Activated CD8-positive, alpha-beta memory T cell treated with anti-CD3 and anti-CD28 coated beads, Interleukin-2, amount 50 U/mL, for 4 hours (primary cell): ENCODE measurements around the gene TMEM190.
"Not testable (repeated sequence)": the region's sequence is repeated elsewhere in the genome, so short reads cannot be mapped to it uniquely, and the experiment has no call there.

Experiments
- DNase-seq: peaks from one replicate; pipeline ENCODE4 v3.0.0-alpha.2; 2020

The TMEM190 gene

DNA sequence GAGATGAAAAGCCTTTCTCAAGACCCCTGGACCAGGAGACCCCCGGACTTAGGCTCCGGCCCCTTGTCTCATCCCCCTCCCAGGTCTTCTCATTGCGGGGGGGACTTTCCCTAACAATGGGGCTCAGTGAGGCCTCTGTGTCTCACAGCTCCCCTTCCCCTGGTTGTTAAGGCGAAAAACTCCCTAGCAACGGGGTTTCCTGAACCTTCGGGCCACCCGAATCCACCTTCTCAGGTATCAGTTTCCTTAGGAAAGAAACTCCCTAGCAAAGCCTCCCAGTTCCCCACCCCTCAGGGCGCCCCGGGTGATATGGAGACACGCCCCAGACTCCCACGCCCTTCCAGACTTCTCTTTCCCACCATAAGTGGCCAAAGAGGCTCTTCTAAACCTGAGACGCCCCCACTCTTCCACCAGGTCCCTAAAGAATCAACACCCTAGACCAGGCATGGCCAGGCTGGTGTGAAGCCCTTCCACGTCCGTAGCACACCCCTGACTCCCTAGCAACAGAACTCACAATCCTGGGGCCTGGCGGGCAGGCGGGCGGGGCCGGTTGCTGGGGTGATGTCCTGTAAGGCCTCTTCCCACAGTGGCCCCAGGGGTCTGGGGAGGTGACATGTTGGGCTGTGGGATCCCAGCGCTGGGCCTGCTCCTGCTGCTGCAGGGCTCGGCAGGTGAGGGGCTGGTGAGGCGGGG, at the start of gene TMEM190:
TSS of gene TMEM190 (plus strand) at position 586 of the 693 bp plus-strand sequence. CDS start at position 614, 28 bp downstream.
- no peak for DNase-seq

DNA sequence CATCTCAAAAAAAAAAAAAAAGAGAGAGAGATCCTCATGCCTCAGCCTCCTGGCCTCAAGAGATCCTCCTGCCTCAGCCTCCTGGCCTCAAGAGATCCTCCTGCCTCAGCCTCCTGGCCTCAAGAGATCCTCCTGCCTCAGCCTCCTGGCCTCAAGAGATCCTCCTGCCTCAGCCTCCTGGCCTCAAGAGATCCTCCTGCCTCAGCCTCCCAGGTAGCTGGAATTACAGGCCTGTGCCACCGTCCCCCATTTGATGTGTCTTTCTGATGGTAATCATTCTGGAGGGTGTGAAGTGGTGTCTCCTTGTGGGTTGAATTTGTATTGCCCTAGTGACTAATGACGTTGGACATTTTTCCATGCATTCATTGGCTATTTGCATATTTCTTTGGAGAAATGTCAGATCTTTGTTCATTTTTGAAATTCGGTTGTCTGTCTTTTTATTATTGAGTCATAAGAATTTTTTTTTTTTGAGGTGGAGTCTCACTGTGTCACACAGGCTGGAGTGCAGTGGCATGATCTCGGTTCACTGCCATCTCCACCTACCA, 47.8 kb upstream of the TMEM190 start:
- not testable (repeated sequence) for DNase-seq

DNA sequence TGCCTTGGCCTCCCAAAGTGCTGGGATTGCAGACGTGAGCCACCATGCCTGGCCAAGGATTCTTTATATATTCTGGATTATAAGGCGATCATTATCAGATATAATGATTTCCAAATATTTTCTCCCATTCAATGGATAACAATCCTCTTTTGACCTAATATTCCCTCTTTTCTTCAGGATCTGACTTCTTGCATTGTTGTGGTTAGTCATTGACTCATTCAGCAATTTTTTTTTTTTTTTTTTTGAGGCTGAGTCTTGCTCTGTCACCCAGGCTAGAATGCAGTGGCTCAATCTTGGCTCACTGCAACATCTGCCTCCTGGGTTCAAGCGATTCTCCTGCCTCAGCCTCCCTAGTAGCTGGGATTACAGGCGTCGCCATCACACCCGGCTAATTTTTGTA, 46.8 kb upstream of the TMEM190 start:
- DNase-seq, result not testable (repeated sequence)

DNA sequence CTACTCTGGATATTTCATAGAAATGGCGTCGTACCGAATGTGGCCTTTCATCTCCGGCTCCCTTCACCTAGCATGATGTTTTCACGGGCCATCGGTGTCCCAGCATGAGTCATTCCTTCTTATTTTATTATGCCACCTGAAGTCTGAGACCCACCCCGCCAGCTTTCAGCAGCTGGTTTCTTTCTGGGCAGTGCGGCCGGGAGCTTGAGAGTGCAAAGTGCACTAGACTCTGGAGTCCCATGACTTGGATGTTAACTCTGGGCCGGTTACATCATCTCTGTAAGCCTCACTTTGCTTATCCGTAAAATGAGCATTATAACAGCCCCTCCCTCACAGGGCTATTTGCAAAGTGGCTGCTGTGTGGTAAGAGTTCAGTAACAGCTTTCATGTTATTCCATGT, 42.8 kb upstream of the TMEM190 start:
- no peak for DNase-seq

DNA sequence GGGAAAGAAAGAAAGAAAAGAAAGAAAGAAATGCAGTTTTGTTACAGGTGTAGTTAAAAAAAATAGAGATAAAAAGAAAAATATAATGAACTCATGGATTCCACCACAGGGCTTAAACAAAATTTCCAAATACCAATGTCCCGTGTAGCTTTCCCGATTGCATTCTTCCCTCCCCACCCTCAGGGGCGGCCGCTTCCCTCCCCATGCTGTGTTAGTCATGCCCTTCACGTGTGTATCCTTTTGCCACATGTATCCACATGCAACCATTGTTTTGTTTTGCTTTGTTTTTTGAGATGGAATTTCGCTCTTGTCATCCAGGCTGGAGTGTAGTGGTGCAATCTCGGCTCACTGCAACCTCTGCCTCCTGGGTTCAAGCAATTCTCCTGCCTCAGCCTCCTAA, 40.5 kb upstream of the TMEM190 start:
- DNase-seq, result no peak

DNA sequence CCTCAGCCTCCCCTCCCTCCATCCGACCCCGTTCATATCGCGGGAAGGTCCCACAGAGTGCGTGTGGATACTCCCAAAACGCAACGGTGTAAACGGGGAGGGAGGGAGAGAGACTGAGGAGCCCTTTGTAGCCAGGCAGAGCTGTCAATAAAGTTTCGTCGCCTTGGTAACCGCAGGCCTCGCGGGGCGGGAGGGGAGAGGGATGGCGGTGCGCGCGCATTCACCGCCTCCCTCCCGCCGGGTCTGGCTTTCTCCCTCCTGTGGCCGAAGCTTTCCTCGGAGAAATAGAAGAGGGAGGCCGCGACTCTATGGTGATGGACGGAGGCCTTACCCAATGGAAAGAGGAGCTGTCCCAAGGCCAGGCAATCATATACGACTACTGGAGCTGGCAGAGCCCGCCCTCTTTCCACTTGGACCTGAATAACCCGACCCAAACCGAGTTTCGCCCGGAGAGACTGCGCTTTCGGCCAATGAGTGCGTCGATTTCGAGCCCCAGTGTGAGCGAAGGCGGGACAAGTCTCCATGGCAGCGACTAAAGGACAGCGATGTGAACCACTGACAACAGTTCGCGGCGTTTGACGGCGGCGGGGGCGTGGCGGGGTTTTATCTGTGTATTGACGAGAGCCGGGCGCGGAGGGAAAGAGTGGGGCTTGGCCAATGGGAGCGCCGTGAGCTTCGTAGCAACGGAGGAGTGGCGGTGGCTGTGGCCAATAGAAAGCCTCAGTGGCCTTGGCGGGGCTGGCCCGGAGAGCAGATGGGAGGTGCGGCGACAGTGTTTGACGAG, 37.3 kb upstream of the TMEM190 start, which contains the start of gene KMT5C:
TSS of gene KMT5C (plus strand) at position 772 of the 784 bp plus-strand sequence. CDS start 2,061 bp downstream, outside the sequence.
- DNase-seq, result peak; percentile 100

DNA sequence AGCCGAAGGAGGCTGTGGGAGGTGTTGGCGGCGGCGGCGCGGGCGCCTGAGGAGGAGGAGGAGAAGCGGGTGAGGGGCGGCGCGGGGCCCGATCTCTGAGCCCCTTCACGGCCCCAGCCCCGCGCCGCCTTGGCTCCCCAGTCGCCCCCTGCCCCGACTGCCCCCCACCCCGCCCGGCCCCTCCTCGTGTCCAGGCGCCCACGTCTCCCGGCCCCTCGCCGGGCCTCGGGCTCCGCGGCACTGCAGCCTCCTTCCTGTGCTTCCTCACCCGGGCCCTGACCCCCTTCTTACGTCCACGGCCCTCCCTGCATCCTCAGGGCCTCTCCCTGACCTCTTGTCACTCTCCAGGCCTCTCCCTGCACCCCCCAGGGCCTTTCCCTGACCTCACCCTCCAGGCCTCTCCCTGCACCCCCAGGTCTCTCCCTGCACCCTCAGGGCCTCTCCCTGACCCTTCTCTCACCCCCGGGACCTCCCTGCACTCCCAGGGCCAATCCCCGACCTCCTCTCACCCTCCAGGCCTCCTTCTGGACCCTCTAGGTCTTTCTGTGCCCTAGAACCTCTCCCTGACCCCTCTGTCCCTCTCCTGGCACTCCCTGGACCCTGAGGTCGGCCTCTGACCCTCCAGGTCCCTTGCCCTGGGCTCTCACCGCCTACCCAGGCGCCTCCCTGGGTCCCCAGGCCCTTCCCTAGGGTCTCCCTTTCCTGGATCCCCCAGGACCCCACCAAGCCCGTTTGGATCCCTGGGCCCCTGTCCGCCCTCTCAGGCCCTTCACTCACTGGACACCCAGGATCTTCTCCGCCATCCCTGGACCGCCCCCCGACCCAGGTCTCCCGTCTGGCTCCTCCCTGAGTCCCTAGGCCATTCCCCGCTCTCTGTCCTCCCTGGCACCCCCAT, 36.5 kb upstream of the TMEM190 start:
- peak; percentile 32 for DNase-seq

DNA sequence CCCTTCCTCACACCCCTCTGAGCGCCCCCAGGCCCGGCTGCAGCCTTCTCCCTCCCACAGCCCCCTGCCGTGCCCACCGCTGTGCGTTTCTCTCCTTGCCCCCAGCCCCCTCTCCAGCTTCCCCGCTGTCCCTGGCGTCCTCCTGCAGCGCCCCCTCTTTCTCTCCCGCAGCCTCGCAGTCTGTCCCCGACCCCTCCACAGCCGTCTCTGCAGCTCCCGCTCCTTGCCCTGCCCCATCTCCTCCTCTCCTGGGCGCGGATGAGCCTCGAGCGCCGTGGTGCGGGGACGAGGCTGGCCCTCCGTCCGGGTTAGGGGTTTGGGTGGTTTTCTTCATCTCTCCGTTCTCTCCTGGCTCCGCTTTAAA, 35.9 kb upstream of the TMEM190 start:
- no peak for DNase-seq

DNA sequence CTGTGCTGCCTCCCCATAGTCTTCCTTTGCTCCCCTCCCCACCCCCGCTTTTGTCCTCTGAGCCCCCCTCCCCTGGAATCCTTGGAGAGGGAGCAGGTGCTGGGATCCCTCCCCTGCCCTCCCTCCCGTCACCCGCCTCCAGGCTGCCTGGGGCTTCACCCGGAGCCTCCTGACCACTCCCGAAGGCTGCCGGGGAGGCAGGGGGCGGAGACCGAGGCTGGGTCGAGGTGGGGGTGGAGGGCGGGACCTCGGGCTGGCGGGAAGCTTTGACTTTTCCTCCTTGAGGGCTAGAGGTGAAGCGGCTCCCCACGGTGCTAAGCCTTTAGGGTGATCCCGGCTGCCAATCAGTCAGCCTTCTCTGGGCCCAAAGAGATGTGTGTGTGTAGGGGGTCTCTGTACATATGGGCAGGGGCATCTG, 35.4 kb upstream of the TMEM190 start:
- peak; percentile 43 for DNase-seq

DNA sequence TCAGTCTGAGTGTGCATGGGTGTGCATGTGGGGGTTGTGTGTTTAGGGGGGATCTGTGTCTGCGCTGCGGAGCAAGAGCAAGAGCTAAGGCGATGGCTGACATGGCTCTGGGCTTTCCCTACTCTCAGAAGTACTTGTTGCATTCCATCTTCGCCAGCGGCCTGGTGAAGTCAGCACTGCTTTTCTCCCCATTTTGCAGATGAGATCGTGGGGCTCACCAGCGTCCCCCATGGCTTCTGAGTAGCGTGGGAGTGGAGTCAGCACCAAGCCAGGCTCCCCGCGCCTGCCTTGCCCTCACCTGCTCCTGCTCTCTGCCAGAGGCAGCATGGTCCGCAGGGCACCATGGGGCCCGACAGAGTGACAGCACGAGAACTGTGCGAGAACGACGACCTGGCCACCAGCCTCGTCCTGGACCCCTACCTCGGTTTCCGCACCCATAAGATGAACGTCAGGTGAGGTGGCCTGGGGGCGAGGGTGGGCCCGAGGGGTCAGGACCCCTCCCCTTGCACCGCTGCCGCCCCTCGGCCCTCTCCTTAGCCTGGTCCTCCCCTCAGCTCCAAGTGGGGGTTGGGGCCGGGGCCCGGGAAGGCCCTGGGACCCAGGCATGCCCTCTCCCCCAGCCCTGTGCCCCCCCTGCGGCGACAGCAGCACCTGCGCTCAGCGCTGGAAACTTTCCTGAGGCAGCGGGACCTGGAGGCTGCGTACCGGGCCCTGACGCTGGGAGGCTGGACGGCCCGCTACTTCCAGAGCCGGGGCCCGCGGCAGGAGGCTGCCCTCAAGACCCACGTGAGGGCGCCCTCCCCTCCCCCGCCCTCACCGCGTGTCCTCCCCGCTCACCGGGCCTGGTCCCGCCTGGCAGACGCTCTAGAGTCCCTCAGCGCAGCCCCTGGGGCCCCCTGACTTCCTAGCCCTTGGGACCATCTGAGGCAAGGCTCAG, 34.8 kb upstream of the TMEM190 start:
- DNase-seq, result no peak

DNA sequence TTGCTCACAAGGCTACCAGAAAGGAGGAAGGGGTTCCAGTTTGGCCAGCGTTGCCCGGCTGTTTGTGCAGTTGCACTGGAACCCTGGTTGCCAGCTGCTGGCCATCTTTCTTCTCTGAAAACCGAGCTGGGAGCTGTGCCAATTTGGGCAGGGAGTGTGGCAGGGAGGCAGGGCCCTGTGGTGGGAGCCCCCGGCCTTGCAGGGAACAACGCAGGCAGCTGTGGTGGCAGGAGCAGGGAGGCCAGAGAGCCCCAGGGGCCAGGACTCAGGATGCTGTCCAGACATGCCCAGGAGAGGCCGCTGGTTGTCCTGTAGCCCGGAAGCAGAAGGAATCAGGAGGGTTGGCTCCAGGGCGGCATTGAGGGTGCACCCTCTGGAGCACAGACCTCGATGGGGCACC, 32.2 kb upstream of the TMEM190 start:
- DNase-seq, result no peak

DNA sequence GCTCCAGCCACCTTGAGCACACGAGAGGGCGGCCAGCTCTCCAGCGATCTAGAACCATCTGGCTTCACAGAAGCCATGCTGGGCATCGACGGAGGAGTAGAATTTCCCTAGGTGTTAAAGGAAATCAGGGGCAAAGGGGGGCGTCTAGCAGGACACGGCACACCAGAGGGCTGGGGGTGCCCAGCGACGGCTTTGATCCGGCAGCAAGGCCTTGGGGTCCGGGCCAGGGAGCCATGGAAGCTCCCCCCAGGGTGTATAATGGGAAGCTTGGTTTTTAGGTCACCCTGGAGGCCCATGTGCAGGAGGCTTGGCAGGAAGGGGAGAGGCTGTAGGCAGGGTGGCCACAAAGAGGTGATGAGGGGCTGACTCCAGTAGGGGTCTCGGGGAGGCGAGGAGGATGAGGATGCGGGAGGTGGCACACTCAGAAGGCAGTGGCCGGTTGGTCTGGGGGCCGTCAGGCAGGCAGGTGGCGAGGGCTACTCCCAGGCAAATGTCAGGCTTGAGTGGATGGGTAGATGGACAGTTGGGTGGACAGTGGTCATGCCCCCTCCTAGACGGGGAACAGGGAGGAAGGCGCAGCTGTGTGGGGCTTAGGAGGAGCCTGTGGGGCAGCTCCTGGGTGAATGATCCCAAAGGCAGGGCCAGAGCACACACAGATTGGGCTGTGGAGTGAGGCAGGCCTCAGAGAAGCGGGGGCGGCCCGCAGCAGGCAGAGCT, 31.4 kb upstream of the TMEM190 start:
- DNase-seq, result no peak

DNA sequence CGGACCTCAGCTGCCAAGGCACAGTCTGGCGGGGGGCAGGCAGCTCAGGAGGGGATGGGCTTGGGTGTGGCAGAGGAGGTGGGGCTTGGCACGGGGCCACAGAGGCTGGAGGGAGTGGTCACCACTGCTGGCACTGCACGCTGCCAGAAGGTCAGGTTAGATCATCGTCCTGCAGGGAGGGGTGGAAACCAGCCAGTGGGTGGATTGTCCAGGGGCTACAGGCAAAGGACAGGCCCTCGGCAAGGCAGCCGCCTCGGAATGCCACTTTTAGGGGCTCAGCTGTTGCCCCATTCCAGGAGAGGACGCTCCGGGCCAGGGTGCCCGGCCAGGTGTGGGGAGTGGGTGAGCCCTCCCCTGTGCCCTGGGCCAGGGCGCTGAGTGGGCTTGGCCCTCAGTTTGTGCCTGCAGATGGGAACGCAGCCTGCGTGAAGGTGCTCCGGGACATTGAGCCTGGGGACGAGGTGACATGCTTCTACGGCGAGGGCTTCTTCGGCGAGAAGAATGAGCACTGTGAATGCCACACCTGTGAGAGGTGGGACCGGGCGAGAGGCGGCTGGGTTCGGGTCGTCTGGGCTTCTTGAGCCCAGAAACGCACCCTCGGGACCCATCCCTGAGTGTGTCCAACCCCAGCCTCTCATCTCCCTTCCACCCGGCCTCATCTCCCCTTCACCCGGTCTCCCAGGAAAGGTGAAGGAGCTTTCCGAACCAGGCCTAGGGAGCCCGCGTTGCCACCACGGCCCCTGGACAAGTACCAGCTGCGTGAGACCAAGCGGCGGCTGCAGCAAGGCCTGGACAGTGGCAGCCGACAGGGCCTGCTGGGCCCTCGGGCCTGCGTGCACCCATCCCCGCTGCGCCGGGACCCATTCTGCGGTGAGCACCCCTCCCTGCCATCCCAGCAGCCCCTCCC, 30.6 kb upstream of the TMEM190 start:
- no peak for DNase-seq

DNA sequence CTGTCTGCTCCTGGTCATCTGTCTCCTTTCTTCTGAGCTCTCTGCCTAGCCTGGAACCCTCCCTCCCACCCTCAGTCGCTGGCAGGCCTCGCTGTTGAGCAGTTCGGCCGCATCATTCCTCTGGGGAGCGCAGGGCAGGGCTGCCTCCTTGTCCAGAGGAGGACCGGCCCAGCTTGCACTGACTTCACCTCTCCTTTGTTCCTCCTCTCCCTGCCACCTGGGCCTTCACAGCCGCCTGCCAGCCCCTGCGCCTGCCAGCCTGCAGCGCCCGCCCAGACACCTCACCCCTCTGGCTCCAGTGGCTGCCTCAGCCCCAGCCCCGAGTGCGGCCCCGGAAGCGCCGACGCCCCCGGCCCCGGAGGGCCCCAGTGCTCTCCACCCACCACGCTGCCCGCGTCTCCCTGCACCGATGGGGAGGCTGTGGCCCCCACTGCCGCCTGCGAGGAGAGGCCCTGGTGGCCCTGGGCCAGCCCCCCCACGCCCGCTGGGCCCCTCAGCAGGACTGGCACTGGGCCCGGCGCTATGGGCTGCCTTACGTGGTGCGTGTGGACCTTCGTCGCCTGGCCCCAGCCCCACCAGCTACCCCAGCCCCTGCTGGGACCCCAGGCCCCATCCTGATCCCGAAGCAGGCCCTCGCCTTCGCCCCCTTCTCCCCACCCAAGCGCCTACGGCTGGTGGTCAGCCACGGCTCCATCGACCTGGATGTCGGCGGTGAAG, 29.7 kb upstream of the TMEM190 start:
- DNase-seq, result no peak

DNA sequence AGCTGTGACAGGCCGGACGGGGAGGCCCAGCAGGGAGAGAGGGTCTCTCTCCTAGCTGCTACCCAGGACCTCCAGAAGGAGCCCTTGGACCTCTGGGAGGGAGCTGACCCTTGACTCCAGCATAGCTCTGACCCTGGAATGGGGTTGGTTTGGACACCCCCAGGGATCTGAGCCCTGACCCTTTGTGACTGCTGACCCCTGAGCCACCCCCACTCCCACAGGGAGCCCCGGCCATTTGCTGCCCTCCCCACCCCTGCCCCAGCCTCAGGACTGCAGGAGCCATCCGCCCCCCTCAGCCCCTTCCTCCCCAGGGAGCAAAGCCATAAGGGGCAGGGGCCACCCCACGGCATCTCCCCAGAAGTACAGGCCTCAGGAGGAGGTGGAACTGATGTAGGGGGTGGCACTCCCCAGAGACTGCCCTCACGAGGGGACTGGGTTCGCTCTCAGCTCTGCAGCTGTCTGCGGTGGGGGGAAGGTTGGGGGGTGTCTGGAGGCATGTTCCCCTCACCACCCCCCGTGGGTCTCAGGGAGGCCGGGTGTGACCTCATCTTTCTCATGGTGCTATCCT, 29.1 kb upstream of the TMEM190 start:
- DNase-seq, result no peak

DNA sequence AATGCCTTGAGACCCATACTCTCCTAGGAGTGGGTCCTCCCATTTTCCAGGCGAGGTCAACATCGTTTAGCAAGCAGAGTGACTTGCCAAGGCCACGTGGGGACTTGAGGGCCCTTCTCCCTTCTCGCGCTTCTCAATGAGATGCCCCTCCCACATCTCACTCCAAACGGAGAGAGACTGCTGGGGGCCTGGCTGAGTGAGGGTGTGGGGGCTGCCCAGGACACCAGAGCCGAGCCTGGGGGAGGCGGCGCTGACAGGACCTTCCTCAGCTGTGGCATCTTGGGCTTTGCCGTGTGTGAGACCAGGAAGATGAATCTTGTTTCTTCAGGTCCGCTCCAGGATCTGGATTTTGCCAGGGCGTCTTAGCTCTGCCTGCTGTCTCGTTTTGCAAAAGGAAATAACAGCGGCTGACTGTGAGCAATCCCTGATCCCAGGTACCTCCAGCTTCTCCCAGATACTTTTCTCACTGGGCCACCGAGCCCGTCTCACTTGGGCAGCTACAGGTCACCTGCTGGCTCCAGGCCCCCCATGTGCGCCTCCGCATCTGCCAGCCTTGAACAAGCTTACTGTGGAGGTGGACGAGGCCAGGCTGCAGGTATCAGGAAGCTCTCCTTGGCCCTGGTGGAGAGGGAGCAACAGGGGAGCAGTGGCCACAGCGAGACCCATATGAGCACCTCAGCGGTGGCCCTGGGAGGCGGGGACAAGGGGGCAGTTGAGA, 28.1 kb upstream of the TMEM190 start:
- no peak for DNase-seq

DNA sequence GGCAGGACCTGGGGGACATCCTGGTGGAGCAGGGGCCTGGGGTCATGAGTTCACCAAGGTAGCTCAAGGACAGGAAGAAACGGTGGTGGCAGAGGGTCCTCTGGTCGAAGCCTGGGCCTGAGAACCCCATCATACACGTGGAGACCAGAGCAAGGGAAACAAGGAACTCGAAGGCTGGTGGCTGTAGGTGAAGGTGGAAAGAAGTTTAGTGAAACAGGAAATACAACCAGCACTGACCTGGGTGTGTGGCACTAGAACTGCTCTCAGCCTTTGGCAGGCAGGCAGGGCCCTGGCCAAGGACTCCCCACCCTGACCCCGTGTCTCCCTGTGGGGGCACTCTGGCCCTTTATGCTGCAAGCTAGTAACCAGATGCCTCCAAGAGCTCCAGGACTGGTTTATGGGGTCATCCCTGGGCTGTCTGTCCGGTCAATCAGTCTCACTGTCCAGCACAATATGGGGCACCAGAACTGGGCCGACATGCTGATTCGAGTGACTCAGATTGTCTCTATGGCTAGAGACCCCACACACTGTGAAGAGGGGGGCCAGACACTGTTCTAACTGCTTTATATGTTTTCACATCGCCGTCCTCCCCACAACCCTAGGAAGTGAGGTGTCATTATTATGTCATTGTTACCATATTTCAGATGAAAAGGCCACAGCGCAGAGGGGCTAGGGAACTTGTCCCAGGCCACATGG, 25.9 kb upstream of the TMEM190 start:
- DNase-seq, result no peak

DNA sequence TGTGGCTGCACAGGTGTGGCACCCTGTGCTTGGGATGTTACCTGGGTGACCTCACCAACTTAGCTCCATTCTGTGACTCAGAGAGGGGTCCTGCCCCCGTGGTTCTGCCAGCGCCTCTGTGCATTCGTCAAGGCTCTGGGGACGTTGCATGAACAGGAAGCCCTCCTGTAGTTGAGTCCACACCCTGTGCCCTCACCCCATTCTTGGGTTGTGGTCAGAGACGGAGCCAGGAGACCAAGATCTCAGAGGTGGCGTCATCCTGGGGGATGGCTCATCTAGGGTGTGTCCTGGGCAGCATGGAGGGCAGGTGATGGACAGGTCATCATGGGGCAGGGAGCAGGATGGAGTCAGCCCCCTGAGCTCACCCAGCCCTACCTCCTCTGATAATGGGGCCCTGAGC, 24.6 kb upstream of the TMEM190 start:
- DNase-seq, result no peak
